ENCODE results near the gene SESN1. TPM values are rescaled to one million over a fixed set of nuclear protein-coding genes. Genes with fewer than 3 reads are reported as not detected.
A peak's percentile ranks its signal among the peaks of the same experiment; 100 is the strongest.

Gene SESN1
- total RNA-seq, 1 donor from 2014 or later, result 9.1 TPM

DNA sequence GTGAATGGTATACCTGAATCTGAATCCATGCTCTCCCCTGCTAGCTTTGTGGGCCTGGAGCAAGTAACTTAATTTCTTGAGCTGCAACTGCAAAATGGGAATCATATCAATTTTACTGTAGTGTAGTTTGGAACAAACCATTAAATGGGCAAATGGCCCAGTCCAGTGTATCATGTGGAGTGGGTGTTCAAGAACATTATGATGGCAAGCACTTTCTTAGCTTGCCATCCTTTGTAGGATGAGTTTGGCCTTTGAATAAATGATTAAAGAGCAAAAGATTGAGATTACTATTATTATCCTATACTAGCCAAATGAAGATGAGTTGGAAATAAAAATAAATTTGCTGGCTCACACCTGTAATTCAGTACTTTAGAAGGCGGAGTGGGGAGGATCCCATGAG is 120.4 kb downstream of the SESN1 start:
- no peak for TF ChIP-seq CTCF (IDR thresholded peaks at IDR 0.05)
- DNase-seq, result no peak
- H3K36me3 Mint-ChIP-seq (ENCODE audit: low read depth), result peaks cover 5% of the 10 kb centered on the region
- CTCF ChIA-PET, result interaction anchor here (0.6 kb wide), 1 partner anchor 292 kb away, joined by 3 read pairs; no protein-coding TSS in a partner anchor
- no peak overlapping the region for H3K27ac Mint-ChIP-seq
- H3K4me1 Mint-ChIP-seq, result no peaks in the 10 kb centered on the region
- intact Hi-C loops (cut with micrococcal nuclease), result no loop called here
- no peak overlapping the region for H3K4me3 Mint-ChIP-seq
- ATAC-seq (ENCODE audit: low read depth), result no peak
- no peaks in the 10 kb centered on the region for H3K27me3 Mint-ChIP-seq
- H3K9me3 Mint-ChIP-seq, result peaks cover 11% of the 10 kb centered on the region
- POLR2A ChIA-PET, result no interaction called here

- peaks cover 8% of the 10 kb centered on the region for H3K4me1 Mint-ChIP-seq
- intact Hi-C loops (cut with micrococcal nuclease), result no loop called here
- H3K27ac Mint-ChIP-seq, result no peak overlapping the region
- H3K27me3 Mint-ChIP-seq, result no peaks in the 10 kb centered on the region
- H3K9me3 Mint-ChIP-seq, result no peaks in the 10 kb centered on the region
- ATAC-seq (ENCODE audit: low read depth) (no peak), DNase-seq (no peak)
- H3K4me3 Mint-ChIP-seq, result no peak overlapping the region
- TF ChIP-seq CTCF (IDR thresholded peaks at IDR 0.05), result no peak
- H3K36me3 Mint-ChIP-seq (ENCODE audit: low read depth), result no peaks in the 10 kb centered on the region
- ChIA-PET POLR2A (no interaction called here), CTCF (no interaction called here)
Observed at GRCh38 chr6:108969776-108970175, 124.9 kb downstream of the SESN1 start.

DNA sequence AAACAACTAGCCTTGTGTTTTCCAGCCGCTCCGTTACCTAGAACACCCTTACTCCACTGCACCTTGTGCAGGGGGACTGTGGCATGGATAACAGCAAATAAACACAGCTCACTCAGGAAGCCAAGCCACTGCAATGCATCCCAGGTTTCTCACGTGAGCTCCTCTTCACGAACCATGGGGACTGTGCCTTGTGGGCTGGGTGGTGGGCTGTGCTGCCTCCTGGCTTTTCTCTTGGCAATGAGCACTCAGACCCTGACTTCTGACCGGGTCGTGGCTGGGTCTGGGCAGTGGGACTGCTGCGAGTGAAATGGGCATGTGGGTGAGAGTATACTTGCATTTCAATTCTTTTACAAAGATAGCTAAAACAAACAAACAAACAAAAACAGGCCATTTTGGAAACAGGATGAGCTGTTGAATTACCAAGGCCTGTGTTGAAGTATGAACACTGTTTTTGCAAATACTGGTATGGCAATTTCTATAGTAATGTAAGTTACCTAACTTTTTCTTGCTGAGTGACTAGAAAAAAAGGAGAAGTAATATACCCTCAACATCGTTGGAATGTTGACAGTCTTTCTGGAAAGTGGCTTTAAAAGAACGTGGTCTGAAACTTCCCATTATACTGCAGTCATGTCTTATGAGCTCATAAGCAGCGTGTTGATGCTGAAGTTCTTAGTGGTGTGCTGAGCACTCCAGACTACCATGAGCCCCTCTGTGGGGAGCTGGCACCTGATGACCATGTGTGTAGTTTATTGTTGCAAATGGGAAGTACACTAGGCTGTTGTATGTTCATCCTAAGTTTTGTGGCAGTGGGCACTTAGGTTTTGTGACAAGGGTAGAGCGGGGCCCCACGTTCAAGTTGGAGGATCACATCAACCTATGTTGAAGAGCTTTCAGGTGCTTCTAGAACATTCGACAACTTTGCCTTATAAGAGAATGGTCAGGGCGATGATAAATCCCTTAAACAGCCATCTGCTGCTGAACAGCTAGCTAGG is 126.0 kb downstream of the SESN1 start:
- H3K27me3 Mint-ChIP-seq, result no peaks in the 10 kb centered on the region
- ChIA-PET CTCF (no interaction called here), POLR2A (no interaction called here)
- H3K36me3 Mint-ChIP-seq (ENCODE audit: low read depth), result no peaks in the 10 kb centered on the region
- TF ChIP-seq CTCF (IDR thresholded peaks at IDR 0.05), result no peak
- no peak overlapping the region for H3K4me3 Mint-ChIP-seq
- H3K9me3 Mint-ChIP-seq, result no peaks in the 10 kb centered on the region
- DNase-seq, result no peak
- intact Hi-C loops (cut with micrococcal nuclease), result no loop called here
- no peak for ATAC-seq (ENCODE audit: low read depth)
- no peak overlapping the region for H3K27ac Mint-ChIP-seq
- H3K4me1 Mint-ChIP-seq, result peaks cover 8% of the 10 kb centered on the region

DNA sequence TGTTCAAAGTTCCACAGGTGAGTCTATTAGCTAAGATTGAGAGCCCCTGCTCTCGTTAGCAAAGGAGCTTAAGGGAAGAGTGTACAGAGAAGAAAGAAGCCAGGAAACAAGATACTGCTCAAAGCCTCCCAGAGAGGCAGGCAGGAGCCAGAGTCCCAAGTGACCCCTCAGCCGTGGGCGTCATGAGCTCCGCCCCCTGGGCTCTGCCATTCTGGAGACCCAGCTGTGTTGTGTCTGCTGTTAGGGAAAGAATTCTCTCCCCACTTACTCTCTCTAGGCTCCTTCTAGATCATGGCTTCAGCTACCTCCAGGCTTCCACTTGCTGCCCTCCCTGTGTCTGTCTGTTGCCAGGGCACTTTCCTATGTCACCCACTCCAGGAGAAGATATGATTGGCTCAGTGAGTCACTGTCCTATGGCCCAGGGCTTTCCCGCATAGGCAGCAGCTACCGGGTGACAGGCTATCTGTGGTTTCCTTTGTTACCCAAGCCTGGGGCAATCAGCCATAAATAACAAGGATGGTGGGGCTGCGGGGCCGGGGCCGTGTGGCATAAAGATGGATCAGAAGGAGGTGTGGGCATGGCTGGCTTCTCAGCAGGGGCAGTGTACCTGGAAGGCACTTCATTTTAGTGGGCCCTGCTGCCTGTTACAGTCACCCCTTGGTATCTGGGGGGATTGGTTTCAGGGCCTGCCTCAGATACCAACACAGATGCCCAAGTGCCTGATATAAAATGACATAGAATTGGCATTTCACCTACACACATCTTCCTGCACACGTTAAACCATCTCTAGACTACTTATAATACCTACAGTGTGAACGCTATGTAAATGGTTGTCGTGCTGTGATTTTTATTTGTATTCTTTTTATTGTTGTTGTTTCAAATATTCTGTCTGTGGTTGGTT is 127.5 kb downstream of the SESN1 start:
- TF ChIP-seq CTCF (IDR thresholded peaks at IDR 0.05), result no peak
- peaks cover 8% of the 10 kb centered on the region for H3K4me1 Mint-ChIP-seq
- H3K27ac Mint-ChIP-seq, result no peak overlapping the region
- H3K36me3 Mint-ChIP-seq (ENCODE audit: low read depth), result no peaks in the 10 kb centered on the region
- ATAC-seq (ENCODE audit: low read depth) (peak; percentile 25), DNase-seq (no peak)
- no peaks in the 10 kb centered on the region for H3K27me3 Mint-ChIP-seq
- POLR2A ChIA-PET, result no interaction called here
- H3K4me3 Mint-ChIP-seq, result no peak overlapping the region
- CTCF ChIA-PET, result no interaction called here
- intact Hi-C loops (cut with micrococcal nuclease), result no loop called here
- H3K9me3 Mint-ChIP-seq, result no peaks in the 10 kb centered on the region

- ChIA-PET CTCF (no interaction called here), POLR2A (no interaction called here)
- Mint-ChIP-seq H3K4me1 (peaks cover 8% of the 10 kb centered on the region), H3K27me3 (no peaks in the 10 kb centered on the region), H3K9me3 (no peaks in the 10 kb centered on the region), H3K4me3 (no peak overlapping the region), H3K27ac (no peak overlapping the region), H3K36me3 (ENCODE audit: low read depth) (no peaks in the 10 kb centered on the region)
- DNase-seq (no peak), ATAC-seq (ENCODE audit: low read depth) (no peak)
- intact Hi-C loops (cut with micrococcal nuclease), result no loop called here
- TF ChIP-seq CTCF (IDR thresholded peaks at IDR 0.05), result no peak
Observed at GRCh38 chr6:108966251-108966650, 128.4 kb downstream of the SESN1 start.

Data from activated B cell treated with CpG ODN at 0.5 μM for 24 hours (primary cell).